ENCODE measurements around the gene GPX4.

GRCh38 chr19:1074544-1075283 lies 29.1 kb upstream of the GPX4 start:
- TF ChIP-seq CTCF (IDR thresholded peaks at IDR 0.05) (no peak), POLR2A (IDR thresholded peaks at IDR 0.05) (no peak)

Data from body of pancreas (tissue), 4 donors.